ENCODE measurements around the gene IL1F10.

- TF ChIP-seq EZH2 (IDR thresholded peaks at IDR 0.05; ENCODE audit: borderline replicate concordance, low read depth, low read length, severe bottlenecking), result no peak
- TF ChIP-seq CTCF (IDR thresholded peaks at IDR 0.05; ENCODE audit: extremely low read depth in 1 of 2, insufficient read depth in 1 of 2, low read depth in 1 of 2, low read length in 2 of 2), result peak; percentile 46 to 58
- no peak for TF ChIP-seq POLR2A (IDR thresholded peaks at IDR 0.05; ENCODE audit: low read depth, low read length)
- no peak for TF ChIP-seq POLR2AphosphoS5 (IDR thresholded peaks at IDR 0.05; ENCODE audit: insufficient read depth, low read depth, low read length)
- TF ChIP-seq GATA2 (IDR thresholded peaks at IDR 0.05; ENCODE audit: insufficient read depth, insufficient read length, low read depth, low read length), result no peak
- no peak for TF ChIP-seq JUN (IDR thresholded peaks at IDR 0.05; ENCODE audit: borderline replicate concordance, insufficient read depth, insufficient read length, low read depth)
These were observed 12.4 kb downstream of the IL1F10 start for GRCh38 chr2:113080134-113080533.

All from endothelial cell of umbilical vein (primary cell).